Neuronal stem cell (in vitro differentiated cells): ENCODE results near the gene RAB11FIP4.
A peak's percentile ranks its signal among the peaks of the same experiment; 100 is the strongest.

Experiments
- DNase-seq: peaks from one replicate; pipeline ENCODE4 v3.0.0-alpha.2; 2013; ENCODE audit warnings: low spot score
- H2AFZ ChIP-seq: one replicate; pipeline ENCODE4 v1.6.1; 2013; ENCODE audit warnings: mild to moderate bottlenecking, low read length, inconsistent platforms
- H2AK5ac ChIP-seq: 2 replicates; pipeline ENCODE4 v1.6.1; 2013; ENCODE audit warnings: low read depth, mild to moderate bottlenecking, inconsistent platforms, low read length, moderate library complexity, mixed read lengths
- H2BK120ac ChIP-seq: 2 replicates; pipeline ENCODE4 v1.6.1; 2013; ENCODE audit warnings: low read depth, mild to moderate bottlenecking, inconsistent platforms, low read length, moderate library complexity, mixed read lengths
- H2BK12ac ChIP-seq: one replicate; pipeline ENCODE4 v1.6.1; 2013; ENCODE audit warnings: low read length, inconsistent platforms
- H2BK15ac ChIP-seq: 2 replicates; pipeline ENCODE4 v1.6.1; 2013; ENCODE audit warnings: mild to moderate bottlenecking, low read length, inconsistent platforms, mixed read lengths
- H2BK5ac ChIP-seq: one replicate; pipeline ENCODE4 v1.6.1; 2013; ENCODE audit warnings: inconsistent platforms, mild to moderate bottlenecking, low read length, moderate library complexity
- H3K14ac ChIP-seq: one replicate; pipeline ENCODE4 v1.6.1; 2013; ENCODE audit warnings: low read length, inconsistent platforms
- H3K18ac ChIP-seq: 2 replicates; pipeline ENCODE4 v1.6.1; 2013; ENCODE audit warnings: low read length, inconsistent platforms
- H3K23ac ChIP-seq: 2 replicates; pipeline ENCODE4 v1.6.1; 2013; ENCODE audit warnings: low read depth, mild to moderate bottlenecking, mixed read lengths, low read length, inconsistent platforms; ENCODE audit not compliant: poor library complexity
- H3K27ac ChIP-seq: replicated peaks from 3 replicates; pipeline ENCODE4 v1.5.1; 2013; ENCODE audit warnings: low read length, inconsistent platforms
- H3K27me3 ChIP-seq, 3 experiments: 2 replicates each; pipeline ENCODE4 v1.6.1; 2013; ENCODE audit warnings: low read length in 3 of 3, mild to moderate bottlenecking in 2 of 3, inconsistent platforms in 1 of 3, low read depth in 1 of 3, mixed read lengths in 1 of 3, moderate library complexity in 1 of 3; ENCODE audit not compliant: control insufficient read depth in 3 of 3, insufficient read depth in 3 of 3
- H3K36me3 ChIP-seq, 2 donors: replicated peaks in 1 of 2; 2 replicates each; pipeline ENCODE4 v1.6.1; 2013; ENCODE audit warnings: low read length in 2 of 2; ENCODE audit not compliant: control insufficient read depth in 2 of 2, insufficient read depth in 2 of 2
- H3K4ac ChIP-seq: 2 replicates; pipeline ENCODE4 v1.6.1; 2013; ENCODE audit warnings: inconsistent platforms, mild to moderate bottlenecking, low read length, moderate library complexity
- H3K4me1 ChIP-seq, 2 donors: 1 replicate in 1 of 2; 2 replicates in 1 of 2; pipeline ENCODE4 v1.6.1; 2013; ENCODE audit warnings: low read length in 2 of 2, low read depth in 1 of 2; ENCODE audit not compliant: control insufficient read depth in 2 of 2, insufficient read depth in 1 of 2
- H3K4me2 ChIP-seq: one replicate; pipeline ENCODE4 v1.6.1; 2013; ENCODE audit warnings: mild to moderate bottlenecking, low read length, inconsistent platforms; ENCODE audit not compliant: insufficient read depth, poor library complexity, severe bottlenecking
- H3K4me3 ChIP-seq, 2 donors: 2 replicates each; pipeline ENCODE4 v1.5.1; 2013; ENCODE audit warnings: low read length in 2 of 2, mild to moderate bottlenecking in 2 of 2, inconsistent platforms in 1 of 2, moderate library complexity in 1 of 2
- H3K79me1 ChIP-seq: one replicate; pipeline ENCODE4 v1.6.1; 2013; ENCODE audit warnings: low read depth, mild to moderate bottlenecking, inconsistent platforms, low read length, moderate library complexity
- H3K9ac ChIP-seq: one replicate; pipeline ENCODE4 v1.6.1; 2013; ENCODE audit warnings: mild to moderate bottlenecking, low read depth, low read length, inconsistent platforms; ENCODE audit not compliant: poor library complexity
- H3K9me3 ChIP-seq, 2 donors: replicated peaks in 1 of 2; 2 replicates each; pipeline versions ENCODE3 to v1.6.1; 2013; ENCODE audit warnings: low read length in 2 of 2, mild to moderate bottlenecking in 2 of 2, inconsistent platforms in 1 of 2, low read depth in 1 of 2, mixed read lengths in 1 of 2, moderate library complexity in 1 of 2; ENCODE audit not compliant: control insufficient read depth in 2 of 2, insufficient read depth in 1 of 2
- H4K8ac ChIP-seq: one replicate; pipeline ENCODE4 v1.6.1; 2013; ENCODE audit warnings: low read depth, mild to moderate bottlenecking, inconsistent platforms, low read length, moderate library complexity
- H4K91ac ChIP-seq: one replicate; pipeline ENCODE4 v1.6.1; 2013; ENCODE audit warnings: low read length, low read depth, mild to moderate bottlenecking, inconsistent platforms; ENCODE audit not compliant: poor library complexity
- WGBS, 2 donors: extraction: QIAGEN DNeasy Blood & Tissue Kit; methylation state at CpG; one replicate each; pipeline ENCODE4 v1.1.7; 2013; ENCODE audit warnings: missing lambda C conversion rate in 2 of 2, mixed read lengths in 1 of 2; ENCODE audit not compliant: insufficient read length in 2 of 2, insufficient replicate concordance in 1 of 2; ENCODE audit errors: extremely low coverage in 2 of 2; 5-methylcytosine and 5-hydroxymethylcytosine counted together

RAB11FIP4 gene

GRCh38 chr17:31581491-31581890 lies 190.0 kb downstream of the RAB11FIP4 start:
- no peaks in the 10 kb centered on the region for H3K4me1 ChIP-seq
- H2BK12ac ChIP-seq = no peak overlapping the region
- no peak for DNase-seq
- H3K18ac ChIP-seq = no peak overlapping the region
- H2AK5ac ChIP-seq = no peak overlapping the region
- no peak overlapping the region for H3K9ac ChIP-seq
- H2BK120ac ChIP-seq = no peak overlapping the region
- H3K36me3 ChIP-seq = no peaks in the 10 kb centered on the region
- H3K4me3 ChIP-seq = no peak overlapping the region
- H3K4ac ChIP-seq = no peak overlapping the region
- peak overlapping the region; percentile 14 for H3K14ac ChIP-seq
- no peak overlapping the region for H4K8ac ChIP-seq
- peaks cover 2% of the 10 kb centered on the region for H3K79me1 ChIP-seq
- no peak overlapping the region for H3K23ac ChIP-seq
- H3K27ac ChIP-seq = no peak overlapping the region
- H3K27me3 ChIP-seq = peaks cover 0 to 5% (median 0%) of the 10 kb centered on the region in 3 experiments
- WGBS, 2 donors = no CpG with 5 or more reads among the region's 4 CpGs
- H2BK5ac ChIP-seq = no peak overlapping the region
- H4K91ac ChIP-seq = no peak overlapping the region
- no peak overlapping the region for H2BK15ac ChIP-seq
- no peak overlapping the region for H2AFZ ChIP-seq
- no peaks in the 10 kb centered on the region for H3K9me3 ChIP-seq
- no peak overlapping the region for H3K4me2 ChIP-seq

DNA sequence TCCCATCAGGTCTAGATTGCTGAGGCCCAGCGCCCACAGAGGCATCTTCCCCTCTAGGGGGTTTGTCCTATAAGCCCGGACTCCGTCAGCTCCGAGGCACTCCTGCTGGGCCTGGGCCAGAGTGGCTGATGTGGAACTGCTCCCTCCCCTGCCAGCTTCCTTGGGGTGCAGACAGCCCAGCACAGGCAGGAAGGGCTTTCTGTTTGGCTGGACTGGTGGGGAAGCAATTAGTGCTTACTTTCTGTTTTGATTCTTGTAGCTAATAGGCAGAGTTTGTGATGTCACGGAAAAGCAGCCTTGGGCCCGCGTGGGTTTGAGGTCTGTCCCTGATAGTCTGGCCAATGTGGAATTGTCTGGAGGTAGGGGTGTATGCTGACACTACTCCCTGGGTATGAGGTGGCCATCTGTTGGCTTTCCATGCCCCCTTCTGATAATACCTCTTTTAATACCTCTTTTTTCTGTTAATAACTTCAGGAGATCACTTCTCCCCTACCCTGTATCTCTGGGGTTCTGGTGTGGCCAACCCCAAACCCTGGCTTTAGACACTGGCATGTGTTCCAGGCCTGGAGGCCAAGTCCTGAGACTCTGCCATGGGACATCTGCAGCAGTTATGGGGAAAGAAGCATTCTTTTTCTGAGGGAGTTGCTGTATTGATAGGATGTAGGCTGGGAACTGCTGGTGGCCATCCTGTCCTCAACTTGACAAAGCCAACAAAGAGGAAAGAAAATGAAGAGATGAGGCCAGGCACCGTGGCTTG lies 190.9 kb downstream of the RAB11FIP4 start:
- no peak for DNase-seq

GRCh38 chr17:31583772-31584356 lies 192.4 kb downstream of the RAB11FIP4 start:
- Histone ChIP-seq H3K36me3 (no peaks in the 10 kb centered on the region), H4K8ac (no peak overlapping the region), H3K18ac (no peak overlapping the region), H3K4me2 (no peak overlapping the region), H3K4me3 (no peak overlapping the region), H3K27ac (no peak overlapping the region), H2AFZ (no peak overlapping the region), H2BK12ac (no peak overlapping the region), H3K23ac (no peak overlapping the region), H3K14ac (no peak overlapping the region), H3K4ac (no peak overlapping the region), H3K79me1 (peaks cover 2% of the 10 kb centered on the region), H2BK5ac (no peak overlapping the region), H2BK15ac (no peak overlapping the region), H3K9ac (no peak overlapping the region), H3K27me3 (peaks cover 0 to 5% (median 0%) of the 10 kb centered on the region in 3 experiments), H3K9me3 (no peaks in the 10 kb centered on the region), H3K4me1 (no peaks in the 10 kb centered on the region), H2BK120ac (no peak overlapping the region), H2AK5ac (no peak overlapping the region), H4K91ac (no peak overlapping the region)
- no CpG with 5 or more reads among the region's 7 CpGs for WGBS, 2 donors
- DNase-seq = no peak

More for the DNA sequence above, 190.9 kb downstream of the RAB11FIP4 start:
- WGBS, 2 donors = no CpG with 5 or more reads among the region's 8 CpGs
- H3K18ac ChIP-seq = no peak overlapping the region
- no peak overlapping the region for H2AFZ ChIP-seq
- H3K23ac ChIP-seq = no peak overlapping the region
- H3K27me3 ChIP-seq = peaks cover 0 to 5% (median 0%) of the 10 kb centered on the region in 3 experiments
- no peaks in the 10 kb centered on the region for H3K9me3 ChIP-seq
- no peak overlapping the region for H4K91ac ChIP-seq
- H3K4ac ChIP-seq = no peak overlapping the region
- no peaks in the 10 kb centered on the region for H3K36me3 ChIP-seq
- H3K4me1 ChIP-seq = no peaks in the 10 kb centered on the region
- no peak overlapping the region for H2BK12ac ChIP-seq
- peaks cover 2% of the 10 kb centered on the region for H3K79me1 ChIP-seq
- H3K4me3 ChIP-seq = no peak overlapping the region
- no peak overlapping the region for H3K4me2 ChIP-seq
- H3K9ac ChIP-seq = no peak overlapping the region
- H4K8ac ChIP-seq = no peak overlapping the region
- no peak overlapping the region for H3K27ac ChIP-seq
- no peak overlapping the region for H2AK5ac ChIP-seq
- H2BK5ac ChIP-seq = no peak overlapping the region
- H3K14ac ChIP-seq = peak overlapping the region; percentile 14
- no peak overlapping the region for H2BK120ac ChIP-seq
- no peak overlapping the region for H2BK15ac ChIP-seq

DNA sequence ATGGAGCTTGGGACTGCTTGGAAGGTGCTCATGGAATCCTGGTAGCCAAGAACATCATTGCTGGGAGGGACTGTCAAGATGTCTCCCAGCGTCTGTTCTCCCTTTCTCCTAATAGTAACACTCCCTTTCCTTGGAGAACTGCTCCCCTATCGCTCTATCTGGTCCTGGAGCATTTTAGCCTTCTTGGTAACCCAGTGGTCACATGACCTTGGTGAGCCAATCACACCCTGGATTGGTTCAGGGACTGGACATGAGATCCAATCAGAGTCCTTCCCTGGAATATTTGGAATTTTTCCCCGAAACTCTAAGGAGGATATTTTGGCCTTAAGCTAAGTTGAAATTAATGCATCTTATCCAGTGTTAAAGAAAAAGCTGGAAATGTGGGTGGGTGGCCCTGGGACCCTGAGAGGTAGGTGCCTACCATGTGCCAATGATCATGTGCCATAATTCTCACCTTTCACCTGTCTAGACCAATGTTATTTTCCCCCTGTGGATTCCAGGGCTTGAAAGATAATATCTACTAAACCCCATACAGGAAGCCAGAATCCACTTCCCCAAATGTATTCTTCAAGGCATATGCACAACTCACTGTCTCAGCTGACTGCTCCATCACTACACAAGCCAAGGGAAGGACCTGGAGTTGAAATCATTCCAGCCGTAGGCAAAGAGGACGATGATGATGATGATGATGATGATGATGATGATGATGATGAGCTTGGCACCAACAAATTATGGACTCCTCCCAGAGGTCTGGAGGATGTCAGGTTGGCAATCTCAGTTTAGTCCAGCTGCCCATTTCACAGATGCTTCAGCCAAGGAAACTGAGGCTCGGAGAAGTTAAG lies 193.2 kb downstream of the RAB11FIP4 start:
- Histone ChIP-seq H3K18ac (no peak overlapping the region), H3K27me3 (peaks cover 0 to 5% (median 0%) of the 10 kb centered on the region in 3 experiments), H2BK5ac (no peak overlapping the region), H3K4me3 (no peak overlapping the region), H2AFZ (no peak overlapping the region), H2AK5ac (no peak overlapping the region), H3K4me2 (no peak overlapping the region), H3K4me1 (no peaks in the 10 kb centered on the region), H3K36me3 (no peaks in the 10 kb centered on the region), H3K27ac (no peak overlapping the region), H2BK12ac (no peak overlapping the region), H3K9me3 (no peaks in the 10 kb centered on the region), H3K23ac (no peak overlapping the region), H2BK15ac (no peak overlapping the region), H4K8ac (no peak overlapping the region), H4K91ac (no peak overlapping the region), H3K14ac (no peak overlapping the region), H3K4ac (no peak overlapping the region), H3K9ac (no peak overlapping the region), H3K79me1 (peaks cover 2% of the 10 kb centered on the region), H2BK120ac (no peak overlapping the region)
- DNase-seq = no peak
- no CpG with 5 or more reads among the region's 6 CpGs for WGBS, 2 donors
